ENCODE results near the gene PHC2. TPM values are rescaled to one million over a fixed set of nuclear protein-coding genes. Genes with fewer than 3 reads are reported as not detected.
A peak's percentile ranks its signal among the peaks of the same experiment; 100 is the strongest.
"Not testable (repeated sequence)": the region's sequence is repeated elsewhere in the genome, so short reads cannot be mapped to it uniquely, and the experiment has no call there.

The PHC2 gene
- total RNA-seq, 1 donor: 75.6 TPM

- TF ChIP-seq CTCF (IDR thresholded peaks at IDR 0.05; ENCODE audit: insufficient read depth, low read depth, low read length): peak; percentile 93
- peak; percentile 78 for DNase-seq (ENCODE audit: low read depth)
- no peak overlapping the region for H3K4me3 ChIP-seq (ENCODE audit: low read depth, low read length)
These were observed 135.3 kb downstream of the PHC2 start for GRCh38 chr1:33295450-33296081.

GRCh38 chr1:33295023-33295422, 135.9 kb downstream of the PHC2 start:
- TF ChIP-seq CTCF (IDR thresholded peaks at IDR 0.05; ENCODE audit: insufficient read depth, low read depth, low read length): no peak
- no peak overlapping the region for H3K4me3 ChIP-seq (ENCODE audit: low read depth, low read length)
- no peak for DNase-seq (ENCODE audit: low read depth)

GRCh38 chr1:33294071-33295010, 136.6 kb downstream of the PHC2 start:
- TF ChIP-seq CTCF (IDR thresholded peaks at IDR 0.05; ENCODE audit: insufficient read depth, low read depth, low read length): no peak
- no peak overlapping the region for H3K4me3 ChIP-seq (ENCODE audit: low read depth, low read length)
- DNase-seq (ENCODE audit: low read depth): no peak

- DNase-seq (ENCODE audit: low read depth): no peak
- TF ChIP-seq CTCF (IDR thresholded peaks at IDR 0.05; ENCODE audit: insufficient read depth, low read depth, low read length): no peak
- no peak overlapping the region for H3K4me3 ChIP-seq (ENCODE audit: low read depth, low read length)
These were observed 138.1 kb downstream of the PHC2 start for GRCh38 chr1:33292726-33293340.

- not testable (repeated sequence) for DNase-seq (ENCODE audit: low read depth); H3K4me3 ChIP-seq (ENCODE audit: low read depth, low read length)
These were observed 140.3 kb downstream of the PHC2 start for GRCh38 chr1:33290615-33291014.

GRCh38 chr1:33289858-33290154, 141.1 kb downstream of the PHC2 start:
- DNase-seq (ENCODE audit: low read depth): no peak
- no peak for TF ChIP-seq CTCF (IDR thresholded peaks at IDR 0.05; ENCODE audit: insufficient read depth, low read depth, low read length)
- no peak overlapping the region for H3K4me3 ChIP-seq (ENCODE audit: low read depth, low read length)

Measured in fibroblast of villous mesenchyme (primary cell).